ENCODE measurements around the gene IARS1. TPM values are rescaled to one million over a fixed set of nuclear protein-coding genes. Genes with fewer than 3 reads are reported as not detected.

IARS1 gene
- total and polyA plus RNA-seq, 2 of the 13 experiments (the other 11 are each of a cell fraction or from before 2014, with no cell fraction given), result 55.9 to 185 TPM

GRCh38 chr9:92341578-92341977 lies 48.1 kb upstream of the IARS1 start:
- 86% methylated on average over 1 of the region's 1 CpG for WGBS (ENCODE audit: low lambda C conversion rate)
- no peak overlapping the region for H3K4me3 ChIP-seq (replicated peaks in 1 of 3; ENCODE audit: insufficient read depth in 1 of 3, low read depth in 2 of 3, low read length in 3 of 3)
- ChIA-PET CTCF (ENCODE audit: low intra/inter-chr PET ratio, low total read pairs) (no interaction called here), POLR2A (no interaction called here)
- no peaks in the 10 kb centered on the region for H4K20me1 ChIP-seq (ENCODE audit: insufficient read depth, low read length)
- H3K9ac ChIP-seq (ENCODE audit: insufficient read depth, low read depth, low read length), result no peak overlapping the region
- no TSS peak for BruUV-seq (replicated peaks)
- H3K4me2 ChIP-seq (ENCODE audit: low read depth, low read length), result no peak overlapping the region
- no peak for ATAC-seq
- no peaks in the 10 kb centered on the region for H3K27me3 ChIP-seq (ENCODE audit: control insufficient read depth in 1 of 2, insufficient read depth in 2 of 2, low read length in 2 of 2)
- H3K27ac ChIP-seq (ENCODE audit: extremely low read length, insufficient read depth, low read length), result no peak overlapping the region
- no peaks in the 10 kb centered on the region for H3K4me1 ChIP-seq (ENCODE audit: insufficient read depth, low read length)
- FAIRE-seq, result no peak
- TF ChIP-seq ZNF878 (CRISPR knock-in tag; IDR thresholded peaks at IDR 0.05) (no peak), ZNF44 (CRISPR knock-in tag; IDR thresholded peaks at IDR 0.05) (no peak), SMARCE1 (IDR thresholded peaks at IDR 0.05; ENCODE audit: borderline replicate concordance) (no peak), CREM (IDR thresholded peaks at IDR 0.05) (no peak), CREM (CRISPR knock-in tag; IDR thresholded peaks at IDR 0.05) (no peak), ZSCAN30 (CRISPR knock-in tag; IDR thresholded peaks at IDR 0.05) (no peak), STAT5B (CRISPR knock-in tag; IDR thresholded peaks at IDR 0.05) (no peak), CBX5 (CRISPR knock-in tag; IDR thresholded peaks at IDR 0.05; ENCODE audit: borderline replicate concordance) (no peak), ZNF761 (CRISPR knock-in tag; conservative IDR thresholded peaks at IDR 0.05) (no peak), ZFP91 (CRISPR knock-in tag; IDR thresholded peaks at IDR 0.05; ENCODE audit: borderline replicate concordance) (no peak), ZNF766 (CRISPR knock-in tag; IDR thresholded peaks at IDR 0.05; ENCODE audit: borderline replicate concordance) (no peak), CENPBD1 (CRISPR knock-in tag; IDR thresholded peaks at IDR 0.05; ENCODE audit: borderline replicate concordance, low read depth) (no peak), ZFP1 (CRISPR knock-in tag; IDR thresholded peaks at IDR 0.05) (no peak), ZNF7 (CRISPR knock-in tag; IDR thresholded peaks at IDR 0.05) (no peak), ASH2L (IDR thresholded peaks at IDR 0.05; ENCODE audit: insufficient read length, low read depth, low read length) (no peak), ZBTB3 (CRISPR knock-in tag; IDR thresholded peaks at IDR 0.05; ENCODE audit: borderline replicate concordance, low read depth) (no peak), POGZ (CRISPR knock-in tag; IDR thresholded peaks at IDR 0.05) (no peak), ZNF563 (CRISPR knock-in tag; IDR thresholded peaks at IDR 0.05) (no peak), ZNF446 (CRISPR knock-in tag; IDR thresholded peaks at IDR 0.05) (no peak), TFAP4 (IDR thresholded peaks at IDR 0.05; ENCODE audit: borderline replicate concordance, low read depth) (no peak)
- intact Hi-C loops (cut with micrococcal nuclease; ENCODE audit: unreplicated experiment), result loop anchor here (10.0 kb wide), 1 partner anchor 297 kb away; no protein-coding TSS in a partner anchor
- no peaks in the 10 kb centered on the region for H3K79me2 ChIP-seq (ENCODE audit: insufficient read depth, low read length)
- in situ Hi-C loops (cut with HindIII; ENCODE audit: extremely low pct_ligation_motif_present, low pct_unique_long_range_greater_than_20kb), result no loop called here
- H3K9me3 ChIP-seq (ENCODE audit: low read length), result no peaks in the 10 kb centered on the region
- no peak overlapping the region for H2AFZ ChIP-seq (ENCODE audit: low read length)
- peaks cover 2 to 4% of the 10 kb centered on the region in 2 experiments; a peak in 3 of 5 replicates for H3K36me3 ChIP-seq (replicated peaks in 1 of 2; ENCODE audit: control insufficient read depth in 1 of 2, insufficient read depth in 2 of 2, low read length in 2 of 2)
- no peak for DNase-seq (ENCODE audit: low spot score)
